Thymus (tissue), 11 donors: ENCODE measurements around the gene SESN3. TPM values are rescaled to one million over a fixed set of nuclear protein-coding genes. Genes with fewer than 3 reads are reported as not detected.

Source experiments
- DNase-seq, 9 donors: peaks; one replicate each; pipeline ENCODE4 v3.0.0-alpha.2; 2013; ENCODE audit warnings: low spot score in 9 of 9, low read depth in 6 of 9, missing footprints in 1 of 9
- H3K27ac ChIP-seq, 2 donors: one replicate each; pipeline ENCODE4 v1.5.1; 2013; ENCODE audit warnings: control low read depth in 1 of 2, low read depth in 1 of 2, low read length in 1 of 2, mild to moderate bottlenecking in 1 of 2, moderate library complexity in 1 of 2
- H3K27me3 ChIP-seq, 2 donors: one replicate each; pipeline ENCODE4 v1.5.1; 2013; ENCODE audit warnings: low read length in 1 of 2; ENCODE audit not compliant: control insufficient read depth in 2 of 2, insufficient read depth in 1 of 2
- H3K36me3 ChIP-seq, 2 donors: one replicate each; pipeline ENCODE4 v1.5.1; 2013; ENCODE audit warnings: low read length in 1 of 2, mild to moderate bottlenecking in 1 of 2, moderate library complexity in 1 of 2; ENCODE audit not compliant: control insufficient read depth in 2 of 2, insufficient read depth in 2 of 2
- H3K4me1 ChIP-seq, 2 donors: one replicate each; pipeline ENCODE4 v1.5.1; 2013; ENCODE audit warnings: low read length in 2 of 2; ENCODE audit not compliant: control insufficient read depth in 2 of 2, insufficient read depth in 2 of 2
- H3K4me3 ChIP-seq, 2 donors: one replicate each; pipeline ENCODE4 v1.5.1; 2013; ENCODE audit warnings: low read length in 2 of 2, control low read depth in 1 of 2, mild to moderate bottlenecking in 1 of 2
- H3K9me3 ChIP-seq, 2 donors: one replicate each; pipeline ENCODE4 v1.5.1; 2013; ENCODE audit warnings: low read length in 1 of 2, mild to moderate bottlenecking in 1 of 2; ENCODE audit not compliant: control insufficient read depth in 2 of 2, insufficient read depth in 1 of 2
- WGBS: extraction: QIAGEN DNeasy Blood & Tissue Kit; methylation state at CpG from one replicate; pipeline ENCODE4 v1.1.7; 2013; 5-methylcytosine and 5-hydroxymethylcytosine counted together
- polyA plus RNA-seq: library from polyadenylated mRNA; stranded (reverse); fragments of 200-250 nt; gene quantifications from one replicate; pipeline ENCODE4 v1.2.3, GENCODE V29; 2013
- total RNA-seq: library from RNA; stranded (reverse); fragments of 120-200 nt; gene quantifications from one replicate; pipeline ENCODE4 v1.2.4, GENCODE V29; 2013
- donor health status: healthy.

SESN3 gene
- total and polyA plus RNA-seq, 2 donors = 18.8 to 24.1 TPM

DNA sequence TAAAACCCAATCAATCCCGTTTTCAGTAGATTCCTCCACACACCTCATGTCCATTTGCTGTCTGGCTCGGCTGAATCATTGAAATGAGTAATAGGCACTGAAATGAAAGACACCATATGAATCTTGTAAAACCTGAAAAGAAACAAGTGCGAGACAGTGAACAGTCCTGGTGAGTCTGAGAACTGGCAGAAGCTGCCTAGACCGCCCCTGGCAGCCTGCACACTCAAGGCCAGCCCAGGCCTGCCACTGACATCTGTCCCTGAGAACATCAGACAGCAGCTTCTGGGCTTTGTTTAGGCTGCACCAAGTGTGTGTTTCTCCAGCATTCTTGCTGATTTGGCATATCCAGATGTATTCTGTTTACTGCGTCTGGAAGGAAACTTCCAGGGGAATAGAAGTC, 96.5 kb downstream of the SESN3 start:
- no peak overlapping the region for H3K27ac ChIP-seq
- 88% methylated on average over 5 of the region's 5 CpGs for WGBS
- no peak for DNase-seq
- H3K9me3 ChIP-seq = no peaks in the 10 kb centered on the region
- H3K36me3 ChIP-seq = no peaks in the 10 kb centered on the region
- H3K4me3 ChIP-seq = no peak overlapping the region
- H3K4me1 ChIP-seq = no peaks in the 10 kb centered on the region
- no peaks in the 10 kb centered on the region for H3K27me3 ChIP-seq

DNA sequence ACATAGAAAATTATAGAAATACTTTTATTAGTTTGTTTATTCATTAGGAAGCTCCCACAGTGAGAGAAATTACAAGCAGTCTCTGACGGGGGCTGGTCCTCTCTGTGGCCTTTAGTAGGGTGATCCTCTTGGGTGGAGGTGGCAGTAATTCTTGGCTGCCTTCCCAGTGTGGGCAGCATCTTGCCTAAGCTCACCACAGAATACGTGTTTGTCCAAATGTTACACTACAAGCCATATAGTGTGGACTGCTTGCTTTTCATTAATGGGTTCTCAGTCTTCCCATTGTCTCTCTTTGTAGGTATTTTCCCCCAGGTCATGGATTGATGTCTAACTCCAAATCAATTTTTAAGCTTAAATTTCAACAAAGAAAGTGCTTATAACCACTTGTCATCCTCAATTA, 98.0 kb downstream of the SESN3 start:
- Histone ChIP-seq H3K4me1 (no peaks in the 10 kb centered on the region), H3K36me3 (peaks cover 0 to 4% of the 10 kb centered on the region in 2 donors), H3K9me3 (no peaks in the 10 kb centered on the region), H3K4me3 (no peak overlapping the region), H3K27me3 (no peaks in the 10 kb centered on the region), H3K27ac (no peak overlapping the region)
- no peak for DNase-seq
- WGBS = 68% methylated on average over 2 of the region's 2 CpGs

- Histone ChIP-seq H3K4me1 (no peaks in the 10 kb centered on the region), H3K27me3 (no peaks in the 10 kb centered on the region), H3K36me3 (peaks cover 0 to 4% of the 10 kb centered on the region in 2 donors), H3K9me3 (no peaks in the 10 kb centered on the region), H3K4me3 (no peak overlapping the region), H3K27ac (no peak overlapping the region)
- DNase-seq = no peak
- WGBS = 86% methylated on average over 3 of the region's 3 CpGs
Measured at GRCh38 chr11:95128602-95129001, 102.4 kb downstream of the SESN3 start.

DNA sequence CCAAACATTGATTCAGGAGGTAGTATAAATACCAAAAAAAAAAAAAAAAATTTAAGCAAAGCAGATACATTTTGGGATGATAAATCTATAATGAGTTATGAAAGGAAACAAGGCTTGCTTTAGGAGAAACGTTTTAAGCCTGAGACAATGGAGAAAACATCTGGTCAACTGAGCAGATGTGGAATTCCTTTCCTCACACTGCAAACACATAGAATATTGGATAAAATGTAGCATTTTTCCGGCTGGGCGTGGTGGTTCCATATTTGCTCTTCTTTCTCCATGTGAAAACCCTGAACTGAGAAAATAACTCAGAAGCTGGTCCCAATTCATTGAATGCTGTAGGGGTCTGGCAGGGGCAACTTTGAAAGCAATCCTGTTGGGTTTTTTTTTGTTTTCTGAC, 107.4 kb downstream of the SESN3 start:
- Histone ChIP-seq H3K27ac (no peak overlapping the region), H3K36me3 (no peaks in the 10 kb centered on the region), H3K4me3 (no peak overlapping the region), H3K4me1 (no peaks in the 10 kb centered on the region), H3K27me3 (no peaks in the 10 kb centered on the region), H3K9me3 (no peaks in the 10 kb centered on the region)
- DNase-seq = no peak
- WGBS = 94% methylated on average over 3 of the region's 3 CpGs

- WGBS = 94% methylated on average over 1 of the region's 1 CpG
- no peak overlapping the region for H3K27ac ChIP-seq
Measured at GRCh38 chr11:95121698-95122097, 109.3 kb downstream of the SESN3 start.

DNA sequence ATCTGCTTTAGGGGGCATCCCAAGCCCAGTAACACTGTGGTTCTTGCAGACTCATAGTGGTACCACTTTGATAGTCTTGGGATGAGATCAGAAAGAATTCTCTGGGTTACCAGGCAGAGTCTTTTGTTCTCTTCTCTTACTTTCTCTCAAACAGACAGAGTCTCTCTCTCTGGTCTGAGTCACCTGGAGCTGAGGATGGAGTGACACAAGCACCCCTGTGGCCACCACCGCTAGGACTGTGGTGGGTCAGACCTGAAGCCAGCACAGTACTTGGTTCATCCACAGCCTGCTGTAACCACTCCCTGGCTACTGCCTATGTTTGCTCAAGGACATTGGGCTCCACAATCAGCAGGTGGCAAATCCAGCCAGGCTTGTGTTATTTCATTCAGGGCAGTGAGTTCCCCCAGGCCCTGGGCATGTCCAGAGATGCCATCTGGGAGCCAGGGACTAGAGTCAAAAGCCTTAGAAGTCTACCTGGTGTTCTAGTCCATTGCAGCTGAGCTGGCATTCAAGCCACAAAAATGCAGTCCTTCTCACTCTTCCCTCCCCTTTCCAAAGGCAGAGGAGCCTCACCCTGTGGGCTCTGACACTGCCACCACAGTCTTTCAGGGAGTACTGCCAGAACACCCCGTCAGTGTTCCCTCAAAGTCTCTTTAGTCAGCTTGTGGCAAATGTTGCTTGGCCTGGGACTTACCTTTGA, 111.5 kb downstream of the SESN3 start:
- H3K4me1 ChIP-seq = no peaks in the 10 kb centered on the region
- WGBS = 97% methylated on average over 2 of the region's 2 CpGs
- DNase-seq = no peak
- H3K4me3 ChIP-seq = no peak overlapping the region
- H3K9me3 ChIP-seq = no peaks in the 10 kb centered on the region
- no peaks in the 10 kb centered on the region for H3K27me3 ChIP-seq
- no peak overlapping the region for H3K27ac ChIP-seq
- no peaks in the 10 kb centered on the region for H3K36me3 ChIP-seq

More at GRCh38 chr11:95121698-95122097, 109.3 kb downstream of the SESN3 start:
- no peaks in the 10 kb centered on the region for H3K4me1 ChIP-seq
- H3K27me3 ChIP-seq = no peaks in the 10 kb centered on the region
- H3K4me3 ChIP-seq = no peak overlapping the region
- H3K36me3 ChIP-seq = no peaks in the 10 kb centered on the region
- DNase-seq = no peak
- H3K9me3 ChIP-seq = no peaks in the 10 kb centered on the region

GRCh38 chr11:95115597-95115996, 115.4 kb downstream of the SESN3 start:
- WGBS = 91% methylated on average over 1 of the region's 1 CpG
- no peaks in the 10 kb centered on the region for H3K36me3 ChIP-seq
- H3K4me3 ChIP-seq = no peak overlapping the region
- no peak overlapping the region for H3K27ac ChIP-seq
- H3K27me3 ChIP-seq = no peaks in the 10 kb centered on the region
- DNase-seq = no peak
- H3K9me3 ChIP-seq = peaks cover 0 to 3% of the 10 kb centered on the region in 2 donors
- H3K4me1 ChIP-seq = no peaks in the 10 kb centered on the region

Other genes with a start within 250 kb of the SESN3 start
- not detected for gene KDM4E, start 205.9 kb downstream of the SESN3 start, total RNA-seq
- gene KDM4E, start 205.9 kb downstream of the SESN3 start, polyA plus RNA-seq = not detected
- not detected for gene KDM4F, start 181.8 kb downstream of the SESN3 start, total RNA-seq
- gene KDM4F, start 181.8 kb downstream of the SESN3 start, polyA plus RNA-seq = not detected
- 12.5 TPM for gene SRSF8, start 164.3 kb downstream of the SESN3 start, total RNA-seq
- gene SRSF8, start 164.3 kb downstream of the SESN3 start, polyA plus RNA-seq = 76.8 TPM
- 4.2 TPM for gene ENDOD1, start 141.4 kb downstream of the SESN3 start, total RNA-seq
- 9.2 TPM for gene ENDOD1, start 141.4 kb downstream of the SESN3 start, polyA plus RNA-seq